Renal cortex interstitium (tissue), 11 donors: ENCODE measurements around the gene LRRC75B. TPM values are rescaled to one million over a fixed set of nuclear protein-coding genes. Genes with fewer than 3 reads are reported as not detected.

Source experiments
- DNase-seq, 11 donors: peaks; one replicate each; pipeline ENCODE4 v3.0.0-alpha.2; 2013; ENCODE audit warnings: low read depth in 9 of 11, low spot score in 4 of 11; ENCODE audit errors: extremely low read depth in 1 of 11
- polyA plus RNA-seq, 3 donors: library from polyadenylated mRNA; unstranded; fragments of 120-200 nt; gene quantifications; one replicate each; pipeline ENCODE4 v1.2.1, GENCODE V29; 2013; ENCODE audit not compliant: insufficient read length in 3 of 3

The LRRC75B gene
- polyA plus RNA-seq, 3 donors: 26.8 to 41.3 (median 32.8) TPM

DNA sequence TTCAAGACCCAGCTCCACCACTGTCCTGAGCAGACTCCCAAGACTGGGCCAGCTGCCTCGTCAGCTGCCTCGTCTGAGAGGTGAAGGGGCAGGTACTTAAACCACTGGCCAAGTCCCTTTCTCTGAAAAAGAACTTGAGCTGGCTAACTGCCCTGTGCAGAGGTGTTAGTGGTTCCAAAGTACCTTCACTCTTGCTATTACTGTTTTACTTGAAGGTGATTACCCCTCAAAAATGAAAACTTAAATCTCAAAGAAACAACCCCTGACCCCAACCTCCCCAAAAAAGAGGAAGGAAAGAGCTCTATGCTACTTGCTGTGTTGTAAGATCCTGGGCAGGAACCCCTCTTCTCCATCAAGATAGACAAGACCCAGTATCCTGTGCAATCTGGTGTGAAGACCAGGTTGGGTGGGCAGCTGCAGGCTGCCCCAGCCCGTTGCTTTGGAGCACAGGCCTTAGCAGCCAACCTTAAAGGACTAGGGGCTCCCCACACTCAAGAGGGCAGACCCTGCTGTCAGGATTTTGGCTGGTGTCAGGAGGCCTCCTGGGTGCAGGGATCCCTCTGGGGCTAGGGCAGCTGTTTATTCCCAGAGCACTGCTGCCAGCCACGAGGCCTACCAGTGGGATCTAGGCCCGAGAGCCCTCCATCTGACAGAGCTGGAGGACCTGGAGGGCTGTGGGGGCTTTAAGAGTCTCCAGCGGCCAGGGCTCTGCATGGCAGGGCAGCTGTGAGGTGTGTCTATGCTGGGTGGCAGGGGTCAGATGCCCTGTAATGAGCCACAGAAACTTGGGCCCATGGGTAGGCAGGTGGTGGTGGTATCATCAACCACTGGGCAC, 51.0 kb downstream of the LRRC75B start:
- no peak for DNase-seq

DNA sequence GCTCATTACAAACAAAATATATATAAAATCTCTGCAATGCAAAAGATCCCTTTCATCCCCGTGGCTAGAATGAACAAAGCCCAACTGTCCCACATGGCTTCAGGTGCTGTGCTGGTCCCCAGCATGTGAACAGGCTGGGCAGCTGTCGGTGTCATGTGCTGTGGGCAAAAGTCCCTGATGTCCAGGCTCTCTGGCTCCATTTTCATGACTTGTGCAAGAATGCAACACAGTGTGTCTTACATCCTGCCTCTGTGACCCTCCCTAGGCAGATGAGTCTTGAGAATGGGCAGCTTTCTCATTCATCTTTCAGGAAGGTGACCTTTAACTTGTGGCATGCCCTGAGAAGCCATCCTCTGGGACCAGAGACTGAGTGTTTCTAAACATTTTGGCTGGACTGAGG, 52.4 kb downstream of the LRRC75B start:
- DNase-seq: no peak

DNA sequence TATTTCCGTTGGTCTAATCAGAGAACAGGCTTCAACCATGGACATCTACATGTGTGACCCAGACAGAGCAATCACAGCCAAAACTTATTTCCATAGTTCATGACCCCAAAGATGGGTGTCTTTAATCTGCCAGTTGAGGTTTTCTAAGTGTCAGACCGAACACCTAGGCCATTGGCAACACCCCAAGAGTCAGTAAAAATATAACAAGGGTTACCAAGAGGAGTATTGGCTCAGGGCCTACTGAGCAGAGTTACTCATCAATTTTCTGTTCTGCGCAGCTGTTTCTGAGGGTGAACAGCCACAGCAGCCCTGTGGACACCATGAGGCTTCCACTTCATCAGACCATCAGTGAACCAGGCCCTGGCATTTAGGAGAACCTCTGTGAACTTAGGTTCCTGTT, 56.8 kb downstream of the LRRC75B start:
- DNase-seq: no peak

Other genes with a start within 250 kb of the LRRC75B start
- gene ADORA2A, start 165.5 kb downstream of the LRRC75B start, polyA plus RNA-seq: 1 to 10 TPM; 5.8 to 8.0 (median 8.0) TPM
- gene UPB1, start 97.7 kb downstream of the LRRC75B start, polyA plus RNA-seq: 1 to 10 TPM in 2 of 3 donors, under 1 TPM in 1; 0.75 to 1.2 (median 1.1) TPM
- 10 to 100 TPM; 80.8 to 89.5 (median 88.8) TPM for gene GUCD1, start 37.9 kb downstream of the LRRC75B start, polyA plus RNA-seq
- 100 to 1,000 TPM; 165 to 223 (median 199) TPM for gene SNRPD3, start 37.1 kb downstream of the LRRC75B start, polyA plus RNA-seq
- 10 to 100 TPM; 42.8 to 72.1 (median 50.8) TPM for gene GGT1, start 10.1 kb upstream of the LRRC75B start, polyA plus RNA-seq
- gene PIWIL3, start 181.6 kb upstream of the LRRC75B start, polyA plus RNA-seq: not detected
- 1 to 10 TPM; 1.9 to 2.7 (median 2.2) TPM for gene SGSM1, start 213.1 kb upstream of the LRRC75B start, polyA plus RNA-seq